Suppressor macrophage (primary cell): ENCODE measurements around the gene SCAMP4.

Experiments used
- DNase-seq, 4 experiments: peaks; one replicate each; pipeline ENCODE4 v3.0.0-alpha.2; 2020 to 2022
- total RNA-seq, 17 experiments: gene quantifications; one replicate each; lab custom pipeline; 2026; ENCODE audit warnings: mixed read lengths in 6 of 17, inconsistent platforms in 3 of 17; lab: John Stamatoyannopoulos, UW

The SCAMP4 gene
- total RNA-seq = 9.2 to 74.6 (median 26.2) reads per million in 17 experiments

GRCh38 chr19:1905110-1905862, at the start of gene SCAMP4, which contains the start of gene ADAT3:
SCAMP4 (plus strand) TSS chr19:1905399; CDS start chr19:1915020, 9,621 bp downstream.
ADAT3 (plus strand) TSS chr19:1905399; CDS start chr19:1912048, 6,649 bp downstream.
- DNase-seq = peak; percentile 97 to 100 (median 99)

- peak; percentile 51 to 77 (median 71) for DNase-seq
Observed at GRCh38 chr19:1855828-1856255, 49.4 kb upstream of the SCAMP4 start.

GRCh38 chr19:1856345-1856697, 48.9 kb upstream of the SCAMP4 start:
- peak in 1 of 4 experiments; percentile 32 for DNase-seq

GRCh38 chr19:1856698-1857603, 48.2 kb upstream of the SCAMP4 start:
- peak; percentile 92 to 96 (median 96) for DNase-seq

GRCh38 chr19:1857648-1858326, 47.4 kb upstream of the SCAMP4 start:
- DNase-seq = peak; percentile 60 to 79 (median 75)

GRCh38 chr19:1858412-1859081, 46.7 kb upstream of the SCAMP4 start:
- DNase-seq = no peak

- DNase-seq = no peak
Observed at GRCh38 chr19:1859331-1859781, 45.8 kb upstream of the SCAMP4 start.

GRCh38 chr19:1860042-1860775, 45.0 kb upstream of the SCAMP4 start:
- DNase-seq = peak; percentile 61 to 83 (median 79)

GRCh38 chr19:1860821-1861598, 44.2 kb upstream of the SCAMP4 start:
- DNase-seq = no peak

- peak in 3 of 4 experiments; percentile 35 to 52 (median 39) for DNase-seq
Observed at GRCh38 chr19:1861599-1862031, 43.6 kb upstream of the SCAMP4 start.

- DNase-seq = no peak
Observed at GRCh38 chr19:1862068-1862423, 43.2 kb upstream of the SCAMP4 start.

- DNase-seq = peak; percentile 45 to 83 (median 64)
Observed at GRCh38 chr19:1862424-1863327, 42.5 kb upstream of the SCAMP4 start.

GRCh38 chr19:1863328-1863637, 41.9 kb upstream of the SCAMP4 start, which contains the start of gene KLF16:
KLF16 (minus strand) TSS chr19:1863579; CDS start chr19:1863497, 82 bp downstream.
- no peak for DNase-seq

- DNase-seq = peak; percentile 97 to 99 (median 98)
Observed at GRCh38 chr19:1863638-1864479, 41.3 kb upstream of the SCAMP4 start.

GRCh38 chr19:1864480-1865171, 40.6 kb upstream of the SCAMP4 start:
- DNase-seq = peak; percentile 84 to 93 (median 88)

- no peak for DNase-seq
Observed at GRCh38 chr19:1865172-1866010, 39.8 kb upstream of the SCAMP4 start.
